ENCODE measurements around the gene RNU5B-1.

RNU5B-1 gene

DNA sequence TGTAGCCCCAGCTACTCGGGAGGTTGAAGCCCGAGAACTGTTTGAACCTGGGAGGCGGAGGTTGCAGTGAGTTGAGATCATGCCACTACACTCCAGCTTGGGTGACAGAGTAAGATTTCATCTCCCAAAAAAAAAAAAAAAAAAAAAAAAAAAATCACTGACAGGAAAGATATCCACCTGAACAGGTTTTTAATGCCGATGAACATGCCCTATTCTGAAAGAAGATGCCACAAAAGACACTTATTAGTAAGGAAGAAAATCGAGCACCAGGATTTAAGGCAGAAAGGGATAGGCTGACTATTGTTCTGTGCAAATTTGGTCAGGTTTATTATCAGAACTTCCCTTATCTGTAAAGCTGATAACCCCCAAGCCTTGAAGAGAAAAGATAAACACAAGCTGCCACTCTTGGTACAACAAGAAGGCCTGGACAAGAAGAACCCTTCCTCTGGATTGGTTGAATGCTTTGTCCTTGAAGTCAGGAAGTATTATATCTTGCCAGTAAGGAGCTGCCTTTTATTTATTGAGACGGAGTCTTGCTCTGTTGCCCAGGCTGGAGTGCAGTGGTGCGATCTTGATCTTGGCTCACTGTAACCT lies 15.1 kb upstream of the RNU5B-1 start:
- DNase-seq: no peak

DNA sequence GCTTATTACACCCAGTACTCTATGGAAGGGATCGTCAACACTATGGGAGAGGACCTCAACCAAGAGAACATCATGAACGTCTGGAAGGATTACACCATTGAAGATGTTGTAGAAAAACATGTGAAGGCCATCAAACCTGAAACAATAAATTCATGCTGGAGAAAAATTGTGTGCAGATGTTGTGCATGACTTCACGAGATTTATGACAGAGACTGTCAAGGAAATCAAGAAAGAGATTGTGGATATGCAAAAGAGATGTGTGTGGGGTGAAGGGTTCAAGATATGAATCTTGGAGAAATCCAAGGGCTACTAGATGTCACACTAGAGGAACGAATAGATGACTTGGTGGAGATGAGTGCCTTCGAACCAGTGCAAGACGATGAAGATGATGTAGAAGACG lies 14.2 kb upstream of the RNU5B-1 start:
- DNase-seq: no peak

DNA sequence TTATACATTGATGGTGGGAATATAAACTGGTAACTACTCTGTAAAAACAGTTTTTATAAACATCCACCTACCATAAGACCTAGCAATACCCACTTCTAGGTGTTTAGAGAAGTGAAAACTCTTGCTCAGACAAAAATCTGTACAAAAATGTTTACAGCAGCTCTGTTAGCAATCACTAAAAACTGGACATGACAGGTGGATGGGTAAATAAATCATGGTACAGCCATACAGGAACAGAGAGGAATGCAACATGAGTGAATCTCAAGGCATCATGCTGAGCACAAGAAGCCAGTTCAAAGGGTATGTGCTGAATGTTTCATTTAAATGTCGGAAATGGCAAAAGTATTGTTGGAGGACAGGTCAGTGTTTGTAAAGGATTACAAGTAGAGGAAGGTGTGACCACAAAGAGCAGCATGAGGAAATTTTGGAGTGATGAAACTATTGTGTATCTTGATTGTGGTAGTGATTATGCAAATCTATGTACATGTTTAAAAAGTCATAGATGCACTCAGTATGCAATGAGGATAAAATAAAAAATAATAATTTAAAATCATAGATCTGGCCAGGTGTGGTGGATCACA lies 11.4 kb upstream of the RNU5B-1 start:
- DNase-seq: no peak

DNA sequence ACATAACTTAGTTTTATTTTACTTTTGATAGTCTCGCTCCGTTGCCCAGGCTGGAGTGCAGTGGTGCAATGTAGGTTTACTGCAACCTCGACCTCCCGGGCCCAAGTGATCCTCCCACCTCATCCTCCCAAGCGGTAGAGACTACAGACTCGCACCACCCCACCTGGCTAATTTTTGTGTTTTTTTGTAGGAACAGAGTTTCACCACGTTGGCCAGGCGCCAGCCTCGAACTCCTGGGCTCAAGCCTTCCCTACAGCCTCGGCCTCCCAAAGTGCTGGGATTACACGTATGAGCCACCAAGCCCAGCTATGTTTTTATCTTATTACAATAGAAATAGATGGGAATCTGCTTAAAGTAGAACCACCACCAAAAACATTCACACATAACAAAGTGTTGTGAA lies 5.7 kb upstream of the RNU5B-1 start:
- no peak for DNase-seq

DNA sequence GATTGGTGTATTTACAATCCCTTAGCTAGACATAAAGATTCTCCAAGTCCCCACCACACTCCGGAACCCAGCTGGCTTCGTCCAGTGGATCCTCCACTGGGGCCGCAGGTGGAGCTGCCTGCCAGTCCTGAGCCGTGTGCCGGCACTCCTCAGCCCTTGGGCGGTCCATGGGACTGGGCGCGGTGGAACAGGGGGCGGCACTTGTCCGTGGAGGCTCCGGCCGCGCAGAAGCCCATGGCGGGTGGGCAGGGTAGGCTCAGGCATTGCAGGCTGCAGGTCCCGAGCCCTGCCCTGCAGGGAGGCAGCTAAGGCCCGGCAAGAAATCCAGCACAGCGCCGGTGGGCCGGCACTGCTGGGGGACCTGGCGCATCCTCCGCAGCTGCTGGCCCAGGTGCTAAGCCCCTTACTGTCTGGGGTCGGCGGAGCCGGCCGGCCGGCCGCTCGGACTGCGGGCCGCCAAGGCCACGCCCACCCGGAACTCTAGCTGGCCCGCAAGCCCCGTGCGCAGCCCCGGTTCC lies 3.5 kb upstream of the RNU5B-1 start:
- no peak for DNase-seq

DNA sequence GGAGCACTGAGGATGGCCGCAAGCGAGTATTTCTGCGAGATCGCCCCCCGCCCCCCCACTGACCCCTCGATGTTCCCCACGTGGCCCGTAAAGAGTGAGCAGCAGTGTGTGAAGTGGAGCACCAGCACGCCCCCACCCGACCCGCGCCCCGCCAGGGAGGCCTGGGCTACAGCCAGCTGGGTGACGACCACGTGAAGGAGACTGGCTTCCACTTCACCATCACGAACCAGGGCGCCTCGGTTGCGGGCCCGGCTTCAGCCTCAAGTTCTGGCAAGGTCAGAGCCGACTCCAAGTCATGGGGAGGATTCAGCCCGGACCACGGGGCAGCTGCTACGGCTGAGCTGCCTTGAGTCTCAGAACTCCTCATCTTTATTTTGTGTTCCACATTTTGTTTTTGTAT lies 2.4 kb upstream of the RNU5B-1 start:
- no peak for DNase-seq

DNA sequence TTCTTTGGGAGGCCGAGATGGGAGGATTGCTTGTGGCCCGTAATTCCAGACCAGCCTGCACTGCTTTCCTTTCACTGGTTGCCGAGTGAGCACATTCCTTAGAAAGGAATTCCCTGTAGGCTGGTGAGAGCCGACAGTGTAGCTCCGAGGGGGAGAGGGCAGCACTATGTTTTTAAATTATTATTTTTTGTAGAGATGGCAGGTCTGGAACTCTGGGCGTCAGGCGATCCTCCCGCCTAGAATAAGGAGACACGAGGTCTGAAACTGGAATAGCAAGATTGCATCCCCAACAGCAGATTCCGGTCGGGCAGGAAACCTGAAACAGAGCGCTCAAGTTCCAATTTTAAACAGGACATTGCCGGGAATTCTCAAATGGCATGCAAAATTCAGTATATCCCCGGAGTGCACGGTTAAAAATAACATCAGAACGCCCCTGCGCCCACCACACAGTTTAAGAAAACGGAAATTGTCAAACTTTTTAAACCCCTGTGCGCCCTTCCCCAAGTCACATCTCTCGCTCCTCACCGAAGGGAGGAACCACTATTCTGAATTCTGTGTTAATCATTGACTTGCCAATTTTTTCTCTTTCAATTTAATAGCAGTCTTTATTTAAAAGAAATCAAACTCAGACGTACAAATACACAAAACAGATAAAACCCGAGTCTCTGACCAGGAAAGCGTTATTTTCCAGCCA lies 643 bp upstream of the RNU5B-1 start:
- peak in 1 of 2 experiments; percentile 50 for DNase-seq

DNA sequence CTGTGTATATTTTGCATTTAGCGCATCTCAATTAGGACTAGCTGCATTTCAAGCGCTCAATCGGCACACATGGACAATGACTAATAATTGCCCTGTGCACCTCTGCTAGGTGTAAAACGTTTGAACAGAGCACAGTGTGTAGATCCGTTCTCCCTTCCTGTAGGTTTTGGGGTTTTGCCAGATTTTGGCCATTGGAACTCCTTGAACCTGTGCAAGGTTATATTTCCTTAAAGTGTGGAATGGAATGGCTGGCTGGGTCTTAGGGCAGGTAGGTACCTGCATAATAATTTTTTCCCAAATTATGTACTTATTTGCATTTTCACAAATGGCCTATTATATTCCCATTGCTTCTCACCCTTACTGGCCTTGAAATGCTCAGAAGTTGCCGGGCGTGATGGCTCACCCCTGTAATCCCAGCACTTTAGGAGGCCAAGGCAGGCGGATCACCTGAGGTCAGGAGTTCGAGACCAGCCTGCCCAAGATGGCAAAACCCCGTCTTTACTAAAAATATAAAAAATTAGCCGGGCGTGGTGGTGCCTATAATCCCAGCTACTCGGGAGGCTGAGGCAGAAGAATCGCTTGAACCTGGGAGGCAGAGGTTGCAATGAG lies 777 bp downstream of the RNU5B-1 start:
- no peak for DNase-seq

DNA sequence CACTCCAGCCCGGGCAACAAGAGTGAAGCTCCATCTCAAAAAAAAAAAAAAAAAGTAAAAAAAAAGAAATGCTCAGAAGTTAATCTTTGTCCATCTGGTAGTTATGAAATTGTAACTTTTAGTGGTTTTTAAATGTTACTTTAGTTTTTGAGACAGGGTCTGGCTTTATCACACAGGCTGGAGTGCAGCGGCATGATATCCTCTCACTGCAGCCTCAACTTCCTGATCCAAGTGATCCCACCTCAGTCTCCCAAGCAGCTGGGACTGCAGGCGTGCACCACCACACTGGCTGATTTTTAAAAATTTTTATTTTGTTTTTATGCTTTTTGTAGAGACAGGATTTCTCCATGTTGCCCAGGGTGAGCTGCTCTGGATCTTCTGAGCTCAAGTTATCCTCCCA lies 1.3 kb downstream of the RNU5B-1 start:
- DNase-seq: no peak

DNA sequence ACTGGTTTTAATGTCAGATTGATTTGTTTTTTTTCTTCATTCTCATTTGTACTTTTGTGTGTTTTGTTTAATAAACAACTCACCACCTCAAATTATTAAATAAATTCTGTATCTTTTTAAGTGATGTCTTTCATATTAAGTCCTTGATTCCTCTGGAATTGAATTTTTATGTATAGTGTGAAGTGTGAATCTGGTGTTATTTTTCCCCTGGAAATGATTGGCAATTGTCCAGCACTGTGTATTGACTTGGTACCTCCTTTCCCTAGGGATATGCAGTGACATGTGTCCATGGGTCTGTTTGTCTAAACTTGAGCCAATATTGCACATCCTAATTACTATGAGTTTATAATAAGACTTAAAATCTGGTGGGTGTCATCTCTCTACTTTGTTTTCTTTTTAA lies 2.1 kb downstream of the RNU5B-1 start:
- DNase-seq: no peak

DNA sequence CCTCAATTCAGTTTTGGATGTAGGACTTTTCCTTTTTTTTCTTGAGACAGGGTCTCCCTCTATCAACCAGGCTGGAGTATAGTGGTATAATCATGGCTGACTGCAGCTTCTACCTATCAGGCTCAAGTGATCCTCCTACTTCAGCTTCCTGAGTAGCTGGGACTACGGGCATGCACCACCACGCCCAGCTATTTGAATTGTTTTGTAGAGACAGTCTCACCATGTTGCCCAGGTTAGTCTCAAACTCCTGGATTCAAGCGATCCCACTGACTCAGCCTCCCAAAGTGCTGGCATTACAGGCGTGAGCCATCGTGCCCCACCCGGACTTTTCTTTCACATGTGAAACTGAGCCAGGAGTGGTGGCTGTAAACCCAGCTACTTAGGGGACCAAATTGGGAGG lies 3.5 kb downstream of the RNU5B-1 start:
- DNase-seq: no peak

DNA sequence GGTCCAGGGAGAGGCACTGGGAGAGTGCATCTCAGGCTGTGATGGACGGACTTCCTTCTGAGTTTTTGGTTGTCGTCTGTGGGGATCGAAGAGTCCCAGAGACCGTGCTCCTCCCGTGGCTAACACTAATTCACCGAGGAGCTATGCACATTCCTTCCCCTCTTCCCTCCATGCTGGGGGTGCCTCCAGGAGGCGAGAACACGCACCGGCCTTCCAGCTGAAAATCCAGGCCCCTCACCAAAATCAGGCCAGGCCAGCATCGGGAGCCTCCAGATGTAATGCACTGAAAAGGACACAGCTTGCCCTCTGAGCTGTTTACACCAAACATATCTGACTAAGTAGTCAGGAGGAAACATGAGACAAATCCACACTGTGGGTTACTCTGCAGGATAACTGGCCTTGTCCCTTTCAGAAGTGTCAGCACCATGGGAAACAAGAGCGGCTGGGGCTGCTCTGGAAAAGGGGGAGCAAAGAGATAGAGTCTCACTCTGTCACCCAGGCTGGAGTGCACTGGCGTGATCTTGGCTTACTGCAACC lies 5.5 kb downstream of the RNU5B-1 start:
- no peak for DNase-seq

DNA sequence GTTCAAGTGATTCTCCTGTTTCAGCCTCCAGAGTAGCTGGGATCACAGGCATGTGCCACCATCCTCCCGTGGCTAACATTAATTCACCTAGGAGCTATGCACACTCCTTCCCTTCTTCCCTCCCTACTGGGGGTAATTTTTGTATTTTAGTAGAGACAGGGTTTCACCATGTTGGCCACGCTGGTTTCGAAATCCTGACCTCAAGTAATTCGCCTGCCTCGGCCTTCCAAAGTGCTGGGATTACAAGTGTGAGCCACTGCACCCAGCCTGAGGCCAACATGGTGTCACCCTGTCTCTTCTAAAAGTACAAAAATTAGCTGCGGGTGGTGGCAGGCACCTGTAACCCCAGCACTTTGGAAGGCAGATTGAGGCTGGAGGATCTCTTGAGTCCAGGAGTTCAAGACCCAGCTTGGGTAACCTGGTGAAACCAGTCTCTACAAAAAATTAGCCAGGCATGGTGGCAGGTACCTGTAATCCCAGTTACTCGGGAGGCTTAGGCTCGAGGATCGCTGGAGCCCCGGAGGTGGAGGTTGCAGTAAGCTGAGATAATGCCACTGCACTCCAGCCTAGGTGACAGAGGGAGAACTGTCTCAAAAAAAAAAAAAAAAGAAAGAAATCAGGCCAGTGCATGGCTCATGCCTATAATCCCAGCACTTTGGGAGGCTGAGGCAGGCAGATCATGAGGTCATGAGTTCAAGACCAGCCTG lies 6.1 kb downstream of the RNU5B-1 start:
- DNase-seq: peak; percentile 58 to 61

DNA sequence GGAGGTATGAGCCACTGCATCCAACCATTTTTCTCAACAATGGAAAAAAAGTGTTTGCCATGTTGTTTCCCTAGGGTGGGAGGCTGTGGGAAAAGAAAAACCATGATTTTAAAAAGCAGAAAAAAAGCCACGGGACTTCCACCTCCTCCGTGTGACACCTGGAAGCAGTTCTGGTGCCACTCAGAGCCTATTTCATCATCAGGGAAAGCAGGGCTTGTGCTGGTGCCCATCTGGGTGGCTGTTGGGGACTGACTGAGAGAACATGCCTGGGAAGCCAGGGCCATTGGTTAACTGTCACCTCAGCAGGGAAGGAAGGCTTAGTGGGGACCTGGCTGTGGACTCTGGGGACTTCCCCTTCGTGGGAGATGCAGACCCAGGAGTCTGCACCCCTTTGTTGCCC lies 7.3 kb downstream of the RNU5B-1 start:
- no peak for DNase-seq

DNA sequence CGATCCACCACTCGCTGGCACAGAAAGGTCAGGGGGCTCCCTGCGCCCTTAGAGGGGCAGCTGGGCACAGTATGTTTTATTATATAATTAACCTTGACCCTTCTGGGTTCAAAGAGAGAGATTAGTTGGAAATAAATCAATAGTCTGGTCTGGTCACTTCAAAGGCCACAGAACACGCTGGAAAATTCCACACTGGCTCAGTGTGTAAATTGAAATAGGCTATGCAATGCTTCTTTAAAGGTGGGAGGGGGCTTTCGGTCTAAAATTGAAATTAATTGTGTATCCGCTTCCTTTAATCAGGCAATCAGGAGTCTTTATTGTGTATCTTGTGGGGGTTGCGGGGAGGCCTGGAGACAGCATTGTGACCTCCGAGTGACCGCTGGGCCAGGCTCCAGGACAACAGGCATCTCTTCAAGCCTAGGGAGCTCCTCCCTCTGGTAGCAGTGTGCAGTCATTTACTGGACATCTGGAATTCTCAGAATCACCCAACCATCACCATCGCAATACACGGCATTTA lies 8.0 kb downstream of the RNU5B-1 start:
- DNase-seq: no peak

DNA sequence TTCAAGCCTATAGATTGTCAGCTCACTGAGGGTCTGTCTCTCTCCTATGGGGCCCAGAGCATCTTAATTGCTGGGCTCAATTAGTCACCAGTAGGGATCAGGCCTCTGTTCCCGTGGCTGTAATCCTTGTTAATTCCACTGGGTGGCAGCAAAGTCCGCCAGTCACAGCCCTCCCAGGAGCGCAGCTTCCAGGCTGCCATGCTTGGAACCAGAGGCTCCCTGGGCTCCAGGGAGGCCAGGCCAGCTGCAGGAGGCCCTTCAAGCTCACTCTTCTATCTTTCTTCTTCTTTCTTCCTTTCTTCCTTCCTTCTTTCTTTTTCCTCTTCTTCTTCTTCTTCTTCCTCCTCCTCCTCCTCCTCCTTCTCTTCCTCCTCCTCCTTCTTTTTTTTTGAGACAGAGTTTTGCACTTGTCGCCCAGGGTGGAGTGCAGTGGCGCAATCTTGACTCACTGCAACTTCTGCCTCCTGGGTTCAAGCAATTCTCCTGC lies 14.4 kb downstream of the RNU5B-1 start:
- peak; percentile 63 to 69 for DNase-seq

DNA sequence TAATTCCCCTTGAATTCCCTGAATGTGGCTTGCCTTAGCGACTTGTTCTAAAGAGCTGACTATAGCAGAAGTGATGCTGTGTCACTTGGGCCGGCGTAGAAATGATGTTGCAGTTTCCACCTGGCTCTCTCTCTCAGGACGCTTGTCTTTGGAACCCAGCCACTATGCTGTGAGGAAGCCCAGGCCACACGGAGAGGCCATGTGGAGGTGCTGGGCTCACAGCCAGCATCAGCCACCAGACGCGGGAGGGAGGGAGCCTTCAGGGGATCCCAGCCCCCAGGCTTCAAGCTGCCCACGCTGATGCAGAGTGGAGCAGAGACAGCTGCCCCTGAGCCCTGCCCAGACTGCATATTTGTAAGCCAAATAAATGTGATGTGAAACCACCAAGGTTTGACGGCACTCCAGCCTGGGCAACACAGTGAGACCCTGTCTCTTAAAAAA lies 18.6 kb downstream of the RNU5B-1 start:
- DNase-seq: no peak

DNA sequence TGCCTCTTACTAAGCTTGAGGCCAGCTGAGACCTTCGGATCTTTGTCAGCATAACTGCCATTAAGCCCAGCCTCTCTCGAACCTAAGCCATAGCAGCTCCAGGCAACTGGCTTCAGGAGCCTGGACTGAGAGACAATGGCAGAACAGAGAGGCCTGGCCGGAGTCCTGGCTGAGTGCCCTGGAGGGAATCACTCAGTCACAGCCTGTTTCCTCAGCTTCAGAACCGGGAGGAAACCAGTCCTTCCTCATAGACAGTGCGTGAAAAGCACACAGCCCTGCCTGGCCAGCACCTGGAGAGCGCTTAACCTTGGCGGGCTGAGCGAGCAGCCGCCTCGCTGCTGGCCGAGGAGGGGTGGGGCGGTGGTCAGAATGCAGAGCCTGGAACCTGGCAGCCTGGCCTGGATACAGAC lies 21.6 kb downstream of the RNU5B-1 start:
- DNase-seq: no peak

DNA sequence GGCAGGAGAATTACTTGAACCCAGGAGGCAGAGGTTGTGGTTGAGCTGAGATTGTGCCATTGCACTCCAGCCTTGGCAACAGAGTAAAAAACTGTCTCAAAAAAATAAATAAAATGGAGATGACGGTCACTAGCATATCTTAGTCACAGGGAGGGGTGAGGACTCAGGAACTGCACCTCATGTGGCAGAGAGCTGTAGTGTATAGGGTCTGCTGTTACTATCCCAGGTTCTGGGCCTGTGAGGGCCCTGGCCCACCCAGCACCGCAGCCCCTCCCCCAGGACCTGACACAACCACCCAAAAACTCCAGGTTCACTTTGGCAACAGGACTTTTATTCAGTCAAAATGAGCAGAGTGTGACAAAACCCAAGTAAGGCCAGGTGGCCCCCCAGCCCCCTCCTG lies 22.3 kb downstream of the RNU5B-1 start:
- DNase-seq: no peak

DNA sequence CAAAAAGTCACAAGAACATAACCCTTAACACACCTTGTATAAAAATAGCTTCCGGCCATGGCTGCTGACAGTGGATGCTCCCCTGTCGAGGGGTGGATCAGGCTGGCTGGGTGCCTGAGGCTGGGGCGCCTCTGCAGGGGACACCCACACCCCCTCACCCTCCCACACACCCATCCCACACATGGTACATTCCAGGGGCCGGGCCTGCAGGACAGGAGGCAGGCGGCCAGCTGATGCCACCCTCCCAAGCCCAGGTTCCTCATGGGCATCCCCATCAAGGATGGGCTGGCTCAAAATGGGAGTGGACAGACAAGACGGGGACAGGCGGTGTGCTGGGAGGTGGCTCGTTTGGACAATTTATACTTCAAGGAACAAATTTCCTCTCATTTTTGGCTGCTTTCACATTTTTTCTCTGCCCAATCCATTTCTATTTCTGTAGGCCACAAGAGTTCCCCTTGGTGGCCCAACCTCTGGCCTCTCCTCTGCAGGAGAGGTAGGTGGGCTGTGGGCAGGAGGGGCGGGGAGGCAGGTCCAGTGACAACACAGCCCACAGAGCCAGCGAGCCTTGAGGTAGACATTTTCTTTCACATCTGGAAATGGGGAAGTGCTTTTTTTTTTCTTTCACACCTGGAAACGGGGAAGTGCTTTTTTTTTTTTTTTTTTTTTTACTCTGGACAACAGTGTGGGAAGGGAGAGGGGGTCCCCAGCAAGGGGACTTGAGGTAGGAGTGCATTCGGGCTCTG lies 23.3 kb downstream of the RNU5B-1 start:
- no peak for DNase-seq

DNA sequence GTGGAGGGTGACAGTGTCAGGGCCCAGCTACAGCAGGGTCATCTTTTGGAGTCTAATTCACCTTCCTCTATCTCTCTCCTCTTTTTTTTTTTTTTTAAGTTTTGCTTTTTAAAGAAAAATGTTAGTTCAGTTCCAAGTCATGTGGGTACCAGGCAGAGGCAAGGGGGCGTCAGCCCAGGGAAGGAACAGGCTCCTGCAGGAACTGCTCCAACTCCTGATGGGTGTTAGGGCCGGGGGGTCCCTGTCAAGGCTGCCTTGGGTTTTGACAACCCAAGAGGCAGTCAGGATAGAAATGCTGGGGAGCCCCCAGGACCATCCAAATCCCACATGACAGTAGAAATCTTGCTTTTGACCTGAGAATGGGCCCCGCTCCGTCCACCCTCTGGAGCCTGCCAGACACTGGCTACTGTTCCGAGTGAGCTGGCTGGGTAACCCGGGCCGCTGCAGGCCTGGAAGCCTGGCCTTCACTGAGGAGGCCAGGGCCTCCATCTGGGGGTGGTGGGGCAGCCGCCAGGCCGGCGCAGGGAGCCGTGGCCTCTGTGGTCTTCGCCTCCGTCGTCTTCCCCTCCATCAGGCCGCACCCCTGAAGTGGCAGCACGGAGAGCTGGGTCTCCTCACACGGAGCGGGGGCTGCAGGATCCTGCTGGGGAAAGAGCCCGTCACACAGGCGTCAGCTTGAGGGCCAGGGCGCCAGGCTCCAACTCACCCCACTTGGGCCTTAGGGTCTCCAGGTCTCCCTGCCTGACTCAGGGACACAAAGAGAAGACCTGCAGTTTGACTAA lies 24.2 kb downstream of the RNU5B-1 start:
- no peak for DNase-seq
